ENCODE data around the gene USP17L27.
"Not testable (repeated sequence)": the region's sequence is repeated elsewhere in the genome, so short reads cannot be mapped to it uniquely, and the experiment has no call there.

USP17L27 gene, protein sequence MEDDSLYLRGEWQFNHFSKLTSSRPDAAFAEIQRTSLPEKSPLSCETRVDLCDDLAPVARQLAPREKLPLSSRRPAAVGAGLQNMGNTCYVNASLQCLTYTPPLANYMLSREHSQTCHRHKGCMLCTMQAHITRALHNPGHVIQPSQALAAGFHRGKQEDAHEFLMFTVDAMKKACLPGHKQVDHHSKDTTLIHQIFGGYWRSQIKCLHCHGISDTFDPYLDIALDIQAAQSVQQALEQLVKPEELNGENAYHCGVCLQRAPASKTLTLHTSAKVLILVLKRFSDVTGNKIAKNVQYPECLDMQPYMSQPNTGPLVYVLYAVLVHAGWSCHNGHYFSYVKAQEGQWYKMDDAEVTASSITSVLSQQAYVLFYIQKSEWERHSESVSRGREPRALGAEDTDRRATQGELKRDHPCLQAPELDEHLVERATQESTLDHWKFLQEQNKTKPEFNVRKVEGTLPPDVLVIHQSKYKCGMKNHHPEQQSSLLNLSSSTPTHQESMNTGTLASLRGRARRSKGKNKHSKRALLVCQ

DNA sequence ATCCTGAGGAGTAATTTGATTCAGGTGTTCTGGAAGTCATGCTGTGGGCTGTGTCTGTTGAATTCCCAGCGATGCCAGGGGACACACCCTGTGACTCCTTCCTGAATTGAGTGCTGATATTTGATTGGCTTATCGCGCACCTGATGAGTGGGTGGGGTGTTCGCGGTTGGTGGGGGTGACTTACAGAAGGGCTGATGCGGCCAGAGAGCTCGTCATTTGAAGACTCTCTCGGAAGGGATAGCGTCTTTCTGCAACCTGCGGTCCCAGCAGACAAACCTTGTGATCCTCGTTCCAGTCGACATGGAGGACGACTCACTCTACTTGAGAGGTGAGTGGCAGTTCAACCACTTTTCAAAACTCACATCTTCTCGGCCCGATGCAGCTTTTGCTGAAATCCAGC lies at the start of gene USP17L27:
Gene USP17L27, plus strand, starts transcription at position 301 of the 400 bp plus-strand sequence. Its CDS starts 0 bp downstream, at position 301.
- DNase-seq (ENCODE audit: low read depth, low spot score), result not testable (repeated sequence)

DNA sequence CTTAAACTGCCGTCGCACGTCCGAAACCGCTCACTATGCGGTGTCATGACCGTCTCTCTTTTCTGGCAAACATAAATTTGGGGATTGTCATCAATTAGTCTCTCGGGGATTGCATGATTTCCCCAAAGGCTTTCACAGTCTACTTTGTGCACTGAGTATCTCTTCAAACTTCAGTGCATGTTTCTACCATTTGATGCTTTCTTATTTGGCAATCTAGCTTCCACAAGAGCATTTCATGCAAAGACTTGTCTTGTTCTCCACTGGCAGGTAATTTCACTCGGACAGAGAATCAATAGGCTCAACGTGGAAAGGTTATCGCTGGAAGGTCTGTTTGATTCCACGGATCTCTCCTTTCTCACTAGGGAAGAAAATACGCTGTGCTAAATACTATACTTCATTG lies 19.8 kb upstream of the USP17L27 start:
- not testable (repeated sequence) for DNase-seq (ENCODE audit: low read depth, low spot score)

DNA sequence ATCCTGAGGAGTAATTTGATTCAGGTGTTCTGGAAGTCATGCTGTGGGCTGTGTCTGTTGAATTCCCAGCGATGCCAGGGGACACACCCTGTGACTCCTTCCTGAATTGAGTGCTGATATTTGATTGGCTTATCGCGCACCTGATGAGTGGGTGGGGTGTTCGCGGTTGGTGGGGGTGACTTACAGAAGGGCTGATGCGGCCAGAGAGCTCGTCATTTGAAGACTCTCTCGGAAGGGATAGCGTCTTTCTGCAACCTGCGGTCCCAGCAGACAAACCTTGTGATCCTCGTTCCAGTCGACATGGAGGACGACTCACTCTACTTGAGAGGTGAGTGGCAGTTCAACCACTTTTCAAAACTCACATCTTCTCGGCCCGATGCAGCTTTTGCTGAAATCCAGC lies 19.1 kb upstream of the USP17L27 start, which contains the start of gene USP17L24:
Gene USP17L24, plus strand, starts transcription at position 301 of the 400 bp plus-strand sequence. Its CDS starts 0 bp downstream, at position 301.
- not testable (repeated sequence) for DNase-seq (ENCODE audit: low read depth, low spot score)

DNA sequence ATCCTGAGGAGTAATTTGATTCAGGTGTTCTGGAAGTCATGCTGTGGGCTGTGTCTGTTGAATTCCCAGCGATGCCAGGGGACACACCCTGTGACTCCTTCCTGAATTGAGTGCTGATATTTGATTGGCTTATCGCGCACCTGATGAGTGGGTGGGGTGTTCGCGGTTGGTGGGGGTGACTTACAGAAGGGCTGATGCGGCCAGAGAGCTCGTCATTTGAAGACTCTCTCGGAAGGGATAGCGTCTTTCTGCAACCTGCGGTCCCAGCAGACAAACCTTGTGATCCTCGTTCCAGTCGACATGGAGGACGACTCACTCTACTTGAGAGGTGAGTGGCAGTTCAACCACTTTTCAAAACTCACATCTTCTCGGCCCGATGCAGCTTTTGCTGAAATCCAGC lies 14.3 kb upstream of the USP17L27 start, which contains the start of gene USP17L25:
Gene USP17L25, plus strand, starts transcription at position 301 of the 400 bp plus-strand sequence. Its CDS starts 0 bp downstream, at position 301.
- DNase-seq (ENCODE audit: low read depth, low spot score), result not testable (repeated sequence)

DNA sequence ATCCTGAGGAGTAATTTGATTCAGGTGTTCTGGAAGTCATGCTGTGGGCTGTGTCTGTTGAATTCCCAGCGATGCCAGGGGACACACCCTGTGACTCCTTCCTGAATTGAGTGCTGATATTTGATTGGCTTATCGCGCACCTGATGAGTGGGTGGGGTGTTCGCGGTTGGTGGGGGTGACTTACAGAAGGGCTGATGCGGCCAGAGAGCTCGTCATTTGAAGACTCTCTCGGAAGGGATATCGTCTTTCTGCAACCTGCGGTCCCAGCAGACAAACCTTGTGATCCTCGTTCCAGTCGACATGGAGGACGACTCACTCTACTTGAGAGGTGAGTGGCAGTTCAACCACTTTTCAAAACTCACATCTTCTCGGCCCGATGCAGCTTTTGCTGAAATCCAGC lies 9.6 kb upstream of the USP17L27 start, which contains the start of gene USP17L26:
Gene USP17L26, plus strand, starts transcription at position 301 of the 400 bp plus-strand sequence. Its CDS starts 0 bp downstream, at position 301.
- not testable (repeated sequence) for DNase-seq (ENCODE audit: low read depth, low spot score)

DNA sequence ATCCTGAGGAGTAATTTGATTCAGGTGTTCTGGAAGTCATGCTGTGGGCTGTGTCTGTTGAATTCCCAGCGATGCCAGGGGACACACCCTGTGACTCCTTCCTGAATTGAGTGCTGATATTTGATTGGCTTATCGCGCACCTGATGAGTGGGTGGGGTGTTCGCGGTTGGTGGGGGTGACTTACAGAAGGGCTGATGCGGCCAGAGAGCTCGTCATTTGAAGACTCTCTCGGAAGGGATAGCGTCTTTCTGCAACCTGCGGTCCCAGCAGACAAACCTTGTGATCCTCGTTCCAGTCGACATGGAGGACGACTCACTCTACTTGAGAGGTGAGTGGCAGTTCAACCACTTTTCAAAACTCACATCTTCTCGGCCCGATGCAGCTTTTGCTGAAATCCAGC lies 4.8 kb upstream of the USP17L27 start, which contains the start of gene USP17L5:
Gene USP17L5, plus strand, starts transcription at position 301 of the 400 bp plus-strand sequence. Its CDS starts 0 bp downstream, at position 301.
- DNase-seq (ENCODE audit: low read depth, low spot score), result not testable (repeated sequence)

DNA sequence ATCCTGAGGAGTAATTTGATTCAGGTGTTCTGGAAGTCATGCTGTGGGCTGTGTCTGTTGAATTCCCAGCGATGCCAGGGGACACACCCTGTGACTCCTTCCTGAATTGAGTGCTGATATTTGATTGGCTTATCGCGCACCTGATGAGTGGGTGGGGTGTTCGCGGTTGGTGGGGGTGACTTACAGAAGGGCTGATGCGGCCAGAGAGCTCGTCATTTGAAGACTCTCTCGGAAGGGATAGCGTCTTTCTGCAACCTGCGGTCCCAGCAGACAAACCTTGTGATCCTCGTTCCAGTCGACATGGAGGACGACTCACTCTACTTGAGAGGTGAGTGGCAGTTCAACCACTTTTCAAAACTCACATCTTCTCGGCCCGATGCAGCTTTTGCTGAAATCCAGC lies 4.6 kb downstream of the USP17L27 start, which contains the start of gene USP17L28:
Gene USP17L28, plus strand, starts transcription at position 301 of the 400 bp plus-strand sequence. Its CDS starts 0 bp downstream, at position 301.
- DNase-seq (ENCODE audit: low read depth, low spot score), result not testable (repeated sequence)

DNA sequence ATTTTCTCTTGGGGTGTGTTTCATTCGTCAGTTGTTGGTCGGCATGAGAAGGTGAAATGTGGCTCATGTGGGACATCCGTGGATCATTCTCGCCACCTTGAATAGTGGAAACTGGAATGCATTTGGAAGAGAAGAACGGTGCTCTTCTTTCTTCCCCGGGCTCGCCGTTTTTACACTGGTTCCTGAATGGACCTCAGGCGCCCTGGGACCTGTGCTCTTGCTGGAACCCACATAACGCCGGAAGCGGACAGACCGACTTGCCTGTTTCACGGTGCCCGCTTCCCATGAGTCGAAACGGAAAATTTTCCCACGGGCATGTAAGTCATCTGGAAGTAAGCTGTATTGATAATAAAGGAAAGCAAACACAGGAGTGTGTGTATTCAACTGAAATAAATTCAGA lies 6.9 kb downstream of the USP17L27 start:
- not testable (repeated sequence) for DNase-seq (ENCODE audit: low read depth, low spot score)

DNA sequence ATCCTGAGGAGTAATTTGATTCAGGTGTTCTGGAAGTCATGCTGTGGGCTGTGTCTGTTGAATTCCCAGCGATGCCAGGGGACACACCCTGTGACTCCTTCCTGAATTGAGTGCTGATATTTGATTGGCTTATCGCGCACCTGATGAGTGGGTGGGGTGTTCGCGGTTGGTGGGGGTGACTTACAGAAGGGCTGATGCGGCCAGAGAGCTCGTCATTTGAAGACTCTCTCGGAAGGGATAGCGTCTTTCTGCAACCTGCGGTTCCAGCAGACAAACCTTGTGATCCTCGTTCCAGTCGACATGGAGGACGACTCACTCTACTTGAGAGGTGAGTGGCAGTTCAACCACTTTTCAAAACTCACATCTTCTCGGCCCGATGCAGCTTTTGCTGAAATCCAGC lies 9.4 kb downstream of the USP17L27 start, which contains the start of gene USP17L29:
Gene USP17L29, plus strand, starts transcription at position 301 of the 400 bp plus-strand sequence. Its CDS starts 0 bp downstream, at position 301.
- not testable (repeated sequence) for DNase-seq (ENCODE audit: low read depth, low spot score)

DNA sequence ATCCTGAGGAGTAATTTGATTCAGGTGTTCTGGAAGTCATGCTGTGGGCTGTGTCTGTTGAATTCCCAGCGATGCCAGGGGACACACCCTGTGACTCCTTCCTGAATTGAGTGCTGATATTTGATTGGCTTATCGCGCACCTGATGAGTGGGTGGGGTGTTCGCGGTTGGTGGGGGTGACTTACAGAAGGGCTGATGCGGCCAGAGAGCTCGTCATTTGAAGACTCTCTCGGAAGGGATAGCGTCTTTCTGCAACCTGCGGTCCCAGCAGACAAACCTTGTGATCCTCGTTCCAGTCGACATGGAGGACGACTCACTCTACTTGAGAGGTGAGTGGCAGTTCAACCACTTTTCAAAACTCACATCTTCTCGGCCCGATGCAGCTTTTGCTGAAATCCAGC lies 18.9 kb downstream of the USP17L27 start, which contains the start of gene USP17L30:
Gene USP17L30, plus strand, starts transcription at position 301 of the 400 bp plus-strand sequence. Its CDS starts 0 bp downstream, at position 301.
- DNase-seq (ENCODE audit: low read depth, low spot score), result not testable (repeated sequence)

DNA sequence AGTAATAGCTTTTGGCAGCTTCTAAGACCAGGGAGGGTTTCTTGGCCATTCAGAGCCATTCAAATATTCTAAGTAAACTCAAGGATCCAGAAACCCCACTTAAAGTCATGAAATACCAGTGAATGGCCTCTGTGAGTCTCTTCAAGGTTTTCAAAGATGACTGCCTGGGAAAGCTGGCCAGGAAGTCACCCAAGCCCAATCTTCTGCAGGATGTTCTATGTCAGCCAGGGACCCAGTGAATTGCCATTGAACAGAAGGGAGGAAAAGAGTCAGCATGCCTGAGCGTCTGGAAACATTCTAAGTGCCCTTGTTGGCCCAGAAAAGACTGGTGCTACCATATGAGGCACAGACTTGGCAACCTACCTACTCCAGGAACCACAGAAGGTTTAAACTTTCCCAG lies 35.9 kb downstream of the USP17L27 start:
- not testable (repeated sequence) for DNase-seq (ENCODE audit: low read depth, low spot score)

DNA sequence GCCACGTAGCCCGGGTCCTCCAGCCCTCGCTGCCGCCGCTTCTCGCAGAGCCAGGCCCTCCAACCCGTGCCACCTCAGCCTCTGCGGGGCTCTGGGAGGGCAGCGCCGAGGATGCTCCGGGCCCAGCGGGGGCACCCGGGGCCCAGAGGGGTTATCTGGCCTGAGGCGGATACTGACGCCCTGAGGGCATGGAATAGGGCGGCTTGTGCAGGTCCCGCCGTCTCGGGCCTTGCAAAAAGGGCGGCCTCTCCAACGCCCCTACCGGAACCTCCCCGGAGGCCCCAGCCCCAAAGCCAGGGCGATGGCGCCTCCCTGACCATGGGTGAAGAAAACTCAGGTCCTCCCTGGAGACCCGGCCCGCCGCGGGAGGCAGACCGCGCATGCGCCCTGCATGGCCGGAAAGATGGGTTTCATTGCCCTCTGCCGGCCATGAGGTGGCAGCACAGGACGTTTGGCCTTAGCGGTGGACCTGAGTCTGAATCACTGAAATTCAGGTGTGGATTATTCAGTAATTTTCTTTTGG lies 37.1 kb downstream of the USP17L27 start:
- DNase-seq (ENCODE audit: low read depth, low spot score), result peak; percentile 15

DNA sequence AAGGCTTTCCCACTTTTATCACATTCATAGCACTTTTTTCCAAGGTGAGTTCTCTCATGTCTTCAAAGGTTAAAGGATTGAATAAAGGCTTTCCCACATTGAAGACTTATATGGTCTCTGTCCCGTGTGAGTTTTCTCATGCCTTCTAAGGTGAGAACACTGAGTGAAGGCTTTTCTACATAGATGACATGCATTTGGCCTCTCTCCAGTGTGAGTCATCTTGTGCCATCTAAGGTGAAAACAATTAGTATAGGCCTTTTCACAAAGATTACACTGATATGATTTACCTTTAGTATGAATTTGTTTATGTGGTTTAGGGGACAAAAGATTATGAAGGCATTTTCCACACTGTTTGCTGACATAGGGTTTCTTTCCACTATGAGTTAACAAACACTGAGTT lies 40.2 kb downstream of the USP17L27 start:
- DNase-seq (ENCODE audit: low read depth, low spot score), result no peak

DNA sequence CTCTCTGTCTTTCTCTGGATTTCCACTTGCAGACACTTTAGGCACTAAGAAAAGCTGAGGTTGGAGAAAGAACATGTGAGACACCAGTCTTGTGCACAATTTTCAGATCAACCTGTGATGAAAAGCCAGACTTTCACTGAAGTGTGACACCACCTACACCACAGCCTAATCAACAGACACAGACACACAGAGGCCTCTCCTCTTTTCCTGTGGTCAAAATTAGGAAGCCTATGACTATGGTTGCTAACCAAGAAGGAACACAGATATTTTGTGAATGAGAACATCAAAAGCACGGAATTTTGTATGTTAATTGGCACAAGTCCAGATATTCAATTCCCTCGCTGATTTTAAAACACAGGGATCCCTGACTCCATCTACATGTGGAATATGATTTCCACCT lies 45.1 kb downstream of the USP17L27 start:
- DNase-seq (ENCODE audit: low read depth, low spot score), result not testable (repeated sequence)

All from activated naive CD8-positive, alpha-beta T cell treated with anti-CD3 and anti-CD28 coated beads, Interleukin-2, amount 50 U/mL, for 16 hours (primary cell).